ENCODE data around the gene XXYLT1. TPM values are rescaled to one million over a fixed set of nuclear protein-coding genes. Genes with fewer than 3 reads are reported as not detected.

XXYLT1 gene
- total RNA-seq, 1 donor from 2014 or later: 16.4 TPM

DNA sequence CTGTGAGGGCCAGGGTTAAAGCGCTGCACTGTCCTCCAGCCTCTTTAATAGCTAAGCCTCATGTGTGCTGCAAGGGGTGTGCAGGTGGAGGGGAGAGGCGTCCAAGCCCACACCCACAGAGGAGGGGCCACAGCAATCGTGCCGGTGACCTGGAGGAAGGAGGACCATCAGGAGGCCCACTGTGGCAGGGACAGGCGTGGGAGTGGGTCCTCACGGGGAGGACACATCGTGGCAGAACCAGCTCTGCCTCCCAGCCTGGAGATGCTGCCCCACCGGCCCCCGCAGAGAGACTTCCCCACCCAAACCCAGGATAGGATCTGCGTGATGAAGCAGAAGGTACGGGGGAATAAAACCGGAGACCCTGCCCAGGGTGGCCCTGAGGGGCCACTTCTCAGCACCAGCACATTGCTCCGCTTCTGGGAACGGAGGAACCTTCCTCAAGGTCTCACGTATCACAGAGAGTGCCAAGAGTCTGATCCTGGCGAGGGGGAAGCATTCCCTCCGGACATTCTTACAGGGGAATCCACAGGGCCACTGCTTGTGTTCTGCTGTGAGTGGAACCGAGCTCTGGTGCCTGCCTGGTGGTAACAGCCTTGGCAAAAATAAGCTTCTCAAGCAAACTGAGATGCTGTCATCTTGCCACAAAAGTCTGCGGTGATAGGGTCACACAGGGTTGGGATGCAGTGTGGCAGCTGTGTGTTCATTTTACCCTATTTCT is 199.8 kb downstream of the XXYLT1 start:
- no peak overlapping the region for H3K4me3 ChIP-seq
- no peak overlapping the region for H3K4me3 Mint-ChIP-seq
- H3K9ac ChIP-seq: no peak overlapping the region
- H3K4me1 Mint-ChIP-seq: no peaks in the 10 kb centered on the region
- no peaks in the 10 kb centered on the region for H3K27me3 ChIP-seq
- H3K27ac ChIP-seq: no peak overlapping the region
- DNase-seq (ENCODE audit: low spot score): no peak
- no peaks in the 10 kb centered on the region for H3K9me3 ChIP-seq (ENCODE audit: low read depth)
- no peaks in the 10 kb centered on the region for H3K27me3 Mint-ChIP-seq (ENCODE audit: insufficient read depth, low read depth)
- no peak overlapping the region for H3K27ac Mint-ChIP-seq
- H2AFZ ChIP-seq (replicated peaks): no peak overlapping the region
- TF ChIP-seq, protein P1, sequence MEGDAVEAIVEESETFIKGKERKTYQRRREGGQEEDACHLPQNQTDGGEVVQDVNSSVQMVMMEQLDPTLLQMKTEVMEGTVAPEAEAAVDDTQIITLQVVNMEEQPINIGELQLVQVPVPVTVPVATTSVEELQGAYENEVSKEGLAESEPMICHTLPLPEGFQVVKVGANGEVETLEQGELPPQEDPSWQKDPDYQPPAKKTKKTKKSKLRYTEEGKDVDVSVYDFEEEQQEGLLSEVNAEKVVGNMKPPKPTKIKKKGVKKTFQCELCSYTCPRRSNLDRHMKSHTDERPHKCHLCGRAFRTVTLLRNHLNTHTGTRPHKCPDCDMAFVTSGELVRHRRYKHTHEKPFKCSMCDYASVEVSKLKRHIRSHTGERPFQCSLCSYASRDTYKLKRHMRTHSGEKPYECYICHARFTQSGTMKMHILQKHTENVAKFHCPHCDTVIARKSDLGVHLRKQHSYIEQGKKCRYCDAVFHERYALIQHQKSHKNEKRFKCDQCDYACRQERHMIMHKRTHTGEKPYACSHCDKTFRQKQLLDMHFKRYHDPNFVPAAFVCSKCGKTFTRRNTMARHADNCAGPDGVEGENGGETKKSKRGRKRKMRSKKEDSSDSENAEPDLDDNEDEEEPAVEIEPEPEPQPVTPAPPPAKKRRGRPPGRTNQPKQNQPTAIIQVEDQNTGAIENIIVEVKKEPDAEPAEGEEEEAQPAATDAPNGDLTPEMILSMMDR (IDR thresholded peaks at IDR 0.05): no peak
- no peak for TF ChIP-seq EZH2 (IDR thresholded peaks at IDR 0.05)
- no peak for TF ChIP-seq EZH2phosphoT487 (IDR thresholded peaks at IDR 0.05)
- H4K20me1 ChIP-seq (ENCODE audit: low read depth): no peaks in the 10 kb centered on the region
- H3K79me2 ChIP-seq (ENCODE audit: low read depth): no peaks in the 10 kb centered on the region
- H3K9me3 Mint-ChIP-seq: peaks cover 8% of the 10 kb centered on the region
- H3K4me1 ChIP-seq: no peaks in the 10 kb centered on the region
- H3K4me2 ChIP-seq: no peak overlapping the region
- no peaks in the 10 kb centered on the region for H3K36me3 ChIP-seq
- peaks cover 21% of the 10 kb centered on the region for H3K36me3 Mint-ChIP-seq
- no peaks in the 10 kb centered on the region for H3F3A ChIP-seq (ENCODE audit: low read depth)

DNA sequence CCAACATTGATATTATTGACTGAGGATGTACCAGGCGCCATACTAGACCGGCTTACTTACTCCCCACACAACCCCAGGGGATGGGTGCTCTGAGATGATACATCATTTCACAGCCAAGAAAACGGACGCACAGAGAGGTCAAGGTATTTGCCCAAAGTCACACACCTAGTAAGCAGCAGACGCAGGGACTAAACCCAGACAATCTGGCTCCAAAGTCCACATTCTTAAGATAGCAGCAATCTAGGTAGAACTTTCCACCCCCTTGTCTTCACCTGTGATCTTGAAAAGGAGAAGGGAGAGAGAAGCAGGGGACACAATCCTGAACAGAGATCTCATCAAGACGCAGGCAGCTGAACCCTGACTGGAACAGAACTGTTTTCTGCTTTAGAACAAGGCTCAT is 200.6 kb downstream of the XXYLT1 start:
- H3K79me2 ChIP-seq (ENCODE audit: low read depth): no peaks in the 10 kb centered on the region
- Mint-ChIP-seq H3K36me3 (peaks cover 27% of the 10 kb centered on the region), H3K27me3 (ENCODE audit: insufficient read depth, low read depth) (peaks cover 4% of the 10 kb centered on the region), H3K4me1 (no peaks in the 10 kb centered on the region), H3K27ac (no peak overlapping the region), H3K4me3 (no peak overlapping the region), H3K9me3 (peaks cover 12% of the 10 kb centered on the region)
- no peak overlapping the region for H3K9ac ChIP-seq
- H3K27me3 ChIP-seq: no peaks in the 10 kb centered on the region
- H3K4me3 ChIP-seq: no peak overlapping the region
- no peak overlapping the region for H3K4me2 ChIP-seq
- H4K20me1 ChIP-seq (ENCODE audit: low read depth): no peaks in the 10 kb centered on the region
- no peaks in the 10 kb centered on the region for H3K36me3 ChIP-seq
- TF ChIP-seq EZH2phosphoT487 (IDR thresholded peaks at IDR 0.05) (no peak), EZH2 (IDR thresholded peaks at IDR 0.05) (no peak)
- TF ChIP-seq, protein P1 (IDR thresholded peaks at IDR 0.05): no peak
- H3K27ac ChIP-seq: no peak overlapping the region
- DNase-seq (ENCODE audit: low spot score): no peak
- H2AFZ ChIP-seq (replicated peaks): no peak overlapping the region
- no peaks in the 10 kb centered on the region for H3F3A ChIP-seq (ENCODE audit: low read depth)
- no peaks in the 10 kb centered on the region for H3K4me1 ChIP-seq
- no peaks in the 10 kb centered on the region for H3K9me3 ChIP-seq (ENCODE audit: low read depth)

DNA sequence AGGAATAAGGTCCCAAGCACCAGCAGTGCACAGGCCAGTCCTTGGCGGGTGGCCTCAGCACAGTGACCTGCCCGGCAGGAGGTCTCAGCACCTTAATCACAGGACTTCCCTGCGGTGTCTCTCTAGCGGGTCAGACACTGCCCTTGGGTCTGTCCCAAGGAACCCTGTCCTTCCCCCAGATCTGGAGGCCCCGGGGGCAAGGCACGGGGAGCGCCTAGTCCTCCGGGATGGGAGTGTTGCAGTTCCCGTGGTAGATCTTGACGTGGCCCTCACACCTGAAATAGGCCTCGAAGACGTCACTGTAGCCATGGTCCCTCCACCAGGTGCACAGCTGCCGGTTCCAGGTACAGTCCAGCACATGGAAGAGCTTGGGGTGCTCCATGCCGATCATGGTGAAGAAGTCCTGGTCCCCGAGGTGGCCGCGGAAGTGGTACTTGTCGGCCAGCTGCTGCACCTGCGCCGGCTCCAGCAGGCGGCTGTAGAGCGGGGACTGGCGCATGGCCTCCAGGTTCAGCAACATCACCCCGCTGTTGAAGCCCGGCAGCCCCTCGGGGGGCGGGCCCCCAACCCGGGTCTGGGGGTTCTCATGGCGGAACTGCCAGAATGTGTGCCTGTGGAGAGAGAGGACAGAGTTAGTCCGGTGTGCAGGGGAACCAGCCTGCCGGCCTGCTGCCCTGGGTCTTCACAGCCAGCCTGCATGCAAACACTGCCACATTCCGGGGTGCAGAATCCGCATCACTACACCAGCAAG is 201.3 kb downstream of the XXYLT1 start:
- DNase-seq (ENCODE audit: low spot score): no peak
- Mint-ChIP-seq H3K4me1 (no peaks in the 10 kb centered on the region), H3K4me3 (no peak overlapping the region), H3K27me3 (ENCODE audit: insufficient read depth, low read depth) (peaks cover 4% of the 10 kb centered on the region), H3K36me3 (peaks cover 31% of the 10 kb centered on the region), H3K9me3 (peaks cover 15% of the 10 kb centered on the region), H3K27ac (no peak overlapping the region)
- TF ChIP-seq EZH2 (IDR thresholded peaks at IDR 0.05) (no peak), EZH2phosphoT487 (IDR thresholded peaks at IDR 0.05) (no peak)
- TF ChIP-seq, protein P1 (IDR thresholded peaks at IDR 0.05): no peak
- H3K4me2 ChIP-seq: no peak overlapping the region
- H3K27me3 ChIP-seq: no peaks in the 10 kb centered on the region
- H3K9me3 ChIP-seq (ENCODE audit: low read depth): no peaks in the 10 kb centered on the region
- H3K4me3 ChIP-seq: no peak overlapping the region
- no peak overlapping the region for H3K9ac ChIP-seq
- H4K20me1 ChIP-seq (ENCODE audit: low read depth): no peaks in the 10 kb centered on the region
- H3F3A ChIP-seq (ENCODE audit: low read depth): no peaks in the 10 kb centered on the region
- no peaks in the 10 kb centered on the region for H3K4me1 ChIP-seq
- H3K27ac ChIP-seq: no peak overlapping the region
- no peak overlapping the region for H2AFZ ChIP-seq (replicated peaks)
- H3K79me2 ChIP-seq (ENCODE audit: low read depth): no peaks in the 10 kb centered on the region
- no peaks in the 10 kb centered on the region for H3K36me3 ChIP-seq
